GM23338 (cell line): Measurements from ENCODE around the gene L1CAM.

Experiments
- CREB1 ChIP-seq: fragments of 250-450 bp; sonication (Bioruptor Pico); IDR thresholded peaks from 2 replicates; pipeline ENCODE4 v1.5.0; 2020; ENCODE audit warnings: low read depth, mild to moderate bottlenecking, moderate library complexity
- EZH2 ChIP-seq: fragments of 200-600 bp; sonication (generic); IDR thresholded peaks from one replicate; pipeline ENCODE4 v1.8.0; 2017; ENCODE audit warnings: antibody characterized with exemption, mild to moderate bottlenecking, low read depth; ENCODE audit not compliant: unreplicated experiment
- EZH2phosphoT487 ChIP-seq: fragments of 200-600 bp; sonication (generic); IDR thresholded peaks from one replicate; pipeline ENCODE4 v1.8.1; 2018; ENCODE audit warnings: antibody characterized with exemption; ENCODE audit not compliant: unreplicated experiment
- JUNB ChIP-seq: IDR thresholded peaks from one replicate; pipeline ENCODE4 v1.6.1; 2016; ENCODE audit warnings: antibody characterized with exemption; ENCODE audit not compliant: unreplicated experiment
- NANOG ChIP-seq: IDR thresholded peaks from 2 replicates; pipeline ENCODE4 v1.6.1; 2016; ENCODE audit warnings: antibody characterized with exemption, borderline replicate concordance
- POLR2AphosphoS5 ChIP-seq: IDR thresholded peaks from 2 replicates; pipeline ENCODE4 v1.6.1; 2016; ENCODE audit warnings: antibody characterized with exemption, low read depth
- STAT1 ChIP-seq: IDR thresholded peaks from one replicate; pipeline ENCODE4 v1.6.1; 2016; ENCODE audit warnings: antibody characterized with exemption; ENCODE audit not compliant: unreplicated experiment
- ZNF114 ChIP-seq: fragments of 250-450 bp; sonication (Bioruptor Pico); IDR thresholded peaks from 2 replicates; pipeline ENCODE4 v1.5.0; 2020; ENCODE audit warnings: mild to moderate bottlenecking, moderate library complexity
- ZNF331 ChIP-seq: fragments of 250-450 bp; sonication (Bioruptor Pico); IDR thresholded peaks from 2 replicates; pipeline ENCODE4 v1.5.0; 2020; ENCODE audit warnings: low read depth, mild to moderate bottlenecking, moderate library complexity
- TF ChIP-seq, protein P1 (sequence below), 2 experiments: fragments of 200-600 bp in 1 of 2; sonication (generic) in 1 of 2; conservative IDR thresholded peaks; 2 replicates each; pipeline versions ENCODE4 v1.5.1 to v1.6.1; 2016 to 2017; ENCODE audit warnings: antibody characterized with exemption in 2 of 2, low read depth in 2 of 2, mild to moderate bottlenecking in 2 of 2, moderate library complexity in 1 of 2
- TF ChIP-seq, protein P2 (sequence below): IDR thresholded peaks from one replicate; pipeline ENCODE4 v1.6.1; 2018; ENCODE audit warnings: antibody characterized with exemption; ENCODE audit not compliant: unreplicated experiment
- TF ChIP-seq, protein P3 (sequence below): IDR thresholded peaks from 2 replicates; pipeline ENCODE4 v1.6.1; 2016; ENCODE audit warnings: antibody characterized with exemption
- TF ChIP-seq, protein P4 (sequence below): fragments of 250-450 bp; sonication (Bioruptor Pico); IDR thresholded peaks from 2 replicates; pipeline ENCODE4 v1.5.0; 2020; ENCODE audit warnings: mild to moderate bottlenecking, moderate library complexity

DNA sequence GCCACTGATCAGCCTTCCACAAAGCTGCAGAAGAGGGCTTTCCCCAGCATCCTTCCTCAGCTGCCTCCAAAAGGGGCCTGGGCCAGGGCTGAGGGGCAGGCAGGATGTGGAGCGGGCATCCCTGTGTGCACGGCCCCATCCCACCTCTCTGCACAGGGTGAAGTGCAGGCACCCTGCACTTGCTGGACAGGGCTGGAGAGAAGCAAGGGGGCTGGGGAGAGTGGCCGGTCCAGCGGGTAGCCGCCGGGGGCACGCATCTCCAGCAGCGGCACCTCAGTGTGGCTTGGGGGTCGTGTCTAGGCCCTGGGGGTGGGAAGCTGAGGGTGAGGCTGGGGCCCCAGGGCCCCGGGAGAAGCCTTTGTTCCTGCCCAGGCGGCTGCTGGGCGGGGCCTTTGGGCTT is 21.5 kb upstream of the L1CAM start:
- TF ChIP-seq EZH2phosphoT487 (no peak), JUNB (no peak), POLR2AphosphoS5 (no peak), STAT1 (no peak), EZH2 (no peak), CREB1 (no peak), ZNF114 (CRISPR knock-in tag) (no peak), ZNF331 (CRISPR knock-in tag) (no peak), NANOG (no peak)
- TF ChIP-seq, protein P1, sequence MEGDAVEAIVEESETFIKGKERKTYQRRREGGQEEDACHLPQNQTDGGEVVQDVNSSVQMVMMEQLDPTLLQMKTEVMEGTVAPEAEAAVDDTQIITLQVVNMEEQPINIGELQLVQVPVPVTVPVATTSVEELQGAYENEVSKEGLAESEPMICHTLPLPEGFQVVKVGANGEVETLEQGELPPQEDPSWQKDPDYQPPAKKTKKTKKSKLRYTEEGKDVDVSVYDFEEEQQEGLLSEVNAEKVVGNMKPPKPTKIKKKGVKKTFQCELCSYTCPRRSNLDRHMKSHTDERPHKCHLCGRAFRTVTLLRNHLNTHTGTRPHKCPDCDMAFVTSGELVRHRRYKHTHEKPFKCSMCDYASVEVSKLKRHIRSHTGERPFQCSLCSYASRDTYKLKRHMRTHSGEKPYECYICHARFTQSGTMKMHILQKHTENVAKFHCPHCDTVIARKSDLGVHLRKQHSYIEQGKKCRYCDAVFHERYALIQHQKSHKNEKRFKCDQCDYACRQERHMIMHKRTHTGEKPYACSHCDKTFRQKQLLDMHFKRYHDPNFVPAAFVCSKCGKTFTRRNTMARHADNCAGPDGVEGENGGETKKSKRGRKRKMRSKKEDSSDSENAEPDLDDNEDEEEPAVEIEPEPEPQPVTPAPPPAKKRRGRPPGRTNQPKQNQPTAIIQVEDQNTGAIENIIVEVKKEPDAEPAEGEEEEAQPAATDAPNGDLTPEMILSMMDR (conservative IDR thresholded peaks at IDR 0.05; ENCODE audit: low read depth in 2 of 2), result no peak
- TF ChIP-seq, protein P2, sequence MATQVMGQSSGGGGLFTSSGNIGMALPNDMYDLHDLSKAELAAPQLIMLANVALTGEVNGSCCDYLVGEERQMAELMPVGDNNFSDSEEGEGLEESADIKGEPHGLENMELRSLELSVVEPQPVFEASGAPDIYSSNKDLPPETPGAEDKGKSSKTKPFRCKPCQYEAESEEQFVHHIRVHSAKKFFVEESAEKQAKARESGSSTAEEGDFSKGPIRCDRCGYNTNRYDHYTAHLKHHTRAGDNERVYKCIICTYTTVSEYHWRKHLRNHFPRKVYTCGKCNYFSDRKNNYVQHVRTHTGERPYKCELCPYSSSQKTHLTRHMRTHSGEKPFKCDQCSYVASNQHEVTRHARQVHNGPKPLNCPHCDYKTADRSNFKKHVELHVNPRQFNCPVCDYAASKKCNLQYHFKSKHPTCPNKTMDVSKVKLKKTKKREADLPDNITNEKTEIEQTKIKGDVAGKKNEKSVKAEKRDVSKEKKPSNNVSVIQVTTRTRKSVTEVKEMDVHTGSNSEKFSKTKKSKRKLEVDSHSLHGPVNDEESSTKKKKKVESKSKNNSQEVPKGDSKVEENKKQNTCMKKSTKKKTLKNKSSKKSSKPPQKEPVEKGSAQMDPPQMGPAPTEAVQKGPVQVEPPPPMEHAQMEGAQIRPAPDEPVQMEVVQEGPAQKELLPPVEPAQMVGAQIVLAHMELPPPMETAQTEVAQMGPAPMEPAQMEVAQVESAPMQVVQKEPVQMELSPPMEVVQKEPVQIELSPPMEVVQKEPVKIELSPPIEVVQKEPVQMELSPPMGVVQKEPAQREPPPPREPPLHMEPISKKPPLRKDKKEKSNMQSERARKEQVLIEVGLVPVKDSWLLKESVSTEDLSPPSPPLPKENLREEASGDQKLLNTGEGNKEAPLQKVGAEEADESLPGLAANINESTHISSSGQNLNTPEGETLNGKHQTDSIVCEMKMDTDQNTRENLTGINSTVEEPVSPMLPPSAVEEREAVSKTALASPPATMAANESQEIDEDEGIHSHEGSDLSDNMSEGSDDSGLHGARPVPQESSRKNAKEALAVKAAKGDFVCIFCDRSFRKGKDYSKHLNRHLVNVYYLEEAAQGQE, result no peak
- TF ChIP-seq, protein P3, sequence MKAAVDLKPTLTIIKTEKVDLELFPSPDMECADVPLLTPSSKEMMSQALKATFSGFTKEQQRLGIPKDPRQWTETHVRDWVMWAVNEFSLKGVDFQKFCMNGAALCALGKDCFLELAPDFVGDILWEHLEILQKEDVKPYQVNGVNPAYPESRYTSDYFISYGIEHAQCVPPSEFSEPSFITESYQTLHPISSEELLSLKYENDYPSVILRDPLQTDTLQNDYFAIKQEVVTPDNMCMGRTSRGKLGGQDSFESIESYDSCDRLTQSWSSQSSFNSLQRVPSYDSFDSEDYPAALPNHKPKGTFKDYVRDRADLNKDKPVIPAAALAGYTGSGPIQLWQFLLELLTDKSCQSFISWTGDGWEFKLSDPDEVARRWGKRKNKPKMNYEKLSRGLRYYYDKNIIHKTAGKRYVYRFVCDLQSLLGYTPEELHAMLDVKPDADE, result no peak
- TF ChIP-seq, protein P4, sequence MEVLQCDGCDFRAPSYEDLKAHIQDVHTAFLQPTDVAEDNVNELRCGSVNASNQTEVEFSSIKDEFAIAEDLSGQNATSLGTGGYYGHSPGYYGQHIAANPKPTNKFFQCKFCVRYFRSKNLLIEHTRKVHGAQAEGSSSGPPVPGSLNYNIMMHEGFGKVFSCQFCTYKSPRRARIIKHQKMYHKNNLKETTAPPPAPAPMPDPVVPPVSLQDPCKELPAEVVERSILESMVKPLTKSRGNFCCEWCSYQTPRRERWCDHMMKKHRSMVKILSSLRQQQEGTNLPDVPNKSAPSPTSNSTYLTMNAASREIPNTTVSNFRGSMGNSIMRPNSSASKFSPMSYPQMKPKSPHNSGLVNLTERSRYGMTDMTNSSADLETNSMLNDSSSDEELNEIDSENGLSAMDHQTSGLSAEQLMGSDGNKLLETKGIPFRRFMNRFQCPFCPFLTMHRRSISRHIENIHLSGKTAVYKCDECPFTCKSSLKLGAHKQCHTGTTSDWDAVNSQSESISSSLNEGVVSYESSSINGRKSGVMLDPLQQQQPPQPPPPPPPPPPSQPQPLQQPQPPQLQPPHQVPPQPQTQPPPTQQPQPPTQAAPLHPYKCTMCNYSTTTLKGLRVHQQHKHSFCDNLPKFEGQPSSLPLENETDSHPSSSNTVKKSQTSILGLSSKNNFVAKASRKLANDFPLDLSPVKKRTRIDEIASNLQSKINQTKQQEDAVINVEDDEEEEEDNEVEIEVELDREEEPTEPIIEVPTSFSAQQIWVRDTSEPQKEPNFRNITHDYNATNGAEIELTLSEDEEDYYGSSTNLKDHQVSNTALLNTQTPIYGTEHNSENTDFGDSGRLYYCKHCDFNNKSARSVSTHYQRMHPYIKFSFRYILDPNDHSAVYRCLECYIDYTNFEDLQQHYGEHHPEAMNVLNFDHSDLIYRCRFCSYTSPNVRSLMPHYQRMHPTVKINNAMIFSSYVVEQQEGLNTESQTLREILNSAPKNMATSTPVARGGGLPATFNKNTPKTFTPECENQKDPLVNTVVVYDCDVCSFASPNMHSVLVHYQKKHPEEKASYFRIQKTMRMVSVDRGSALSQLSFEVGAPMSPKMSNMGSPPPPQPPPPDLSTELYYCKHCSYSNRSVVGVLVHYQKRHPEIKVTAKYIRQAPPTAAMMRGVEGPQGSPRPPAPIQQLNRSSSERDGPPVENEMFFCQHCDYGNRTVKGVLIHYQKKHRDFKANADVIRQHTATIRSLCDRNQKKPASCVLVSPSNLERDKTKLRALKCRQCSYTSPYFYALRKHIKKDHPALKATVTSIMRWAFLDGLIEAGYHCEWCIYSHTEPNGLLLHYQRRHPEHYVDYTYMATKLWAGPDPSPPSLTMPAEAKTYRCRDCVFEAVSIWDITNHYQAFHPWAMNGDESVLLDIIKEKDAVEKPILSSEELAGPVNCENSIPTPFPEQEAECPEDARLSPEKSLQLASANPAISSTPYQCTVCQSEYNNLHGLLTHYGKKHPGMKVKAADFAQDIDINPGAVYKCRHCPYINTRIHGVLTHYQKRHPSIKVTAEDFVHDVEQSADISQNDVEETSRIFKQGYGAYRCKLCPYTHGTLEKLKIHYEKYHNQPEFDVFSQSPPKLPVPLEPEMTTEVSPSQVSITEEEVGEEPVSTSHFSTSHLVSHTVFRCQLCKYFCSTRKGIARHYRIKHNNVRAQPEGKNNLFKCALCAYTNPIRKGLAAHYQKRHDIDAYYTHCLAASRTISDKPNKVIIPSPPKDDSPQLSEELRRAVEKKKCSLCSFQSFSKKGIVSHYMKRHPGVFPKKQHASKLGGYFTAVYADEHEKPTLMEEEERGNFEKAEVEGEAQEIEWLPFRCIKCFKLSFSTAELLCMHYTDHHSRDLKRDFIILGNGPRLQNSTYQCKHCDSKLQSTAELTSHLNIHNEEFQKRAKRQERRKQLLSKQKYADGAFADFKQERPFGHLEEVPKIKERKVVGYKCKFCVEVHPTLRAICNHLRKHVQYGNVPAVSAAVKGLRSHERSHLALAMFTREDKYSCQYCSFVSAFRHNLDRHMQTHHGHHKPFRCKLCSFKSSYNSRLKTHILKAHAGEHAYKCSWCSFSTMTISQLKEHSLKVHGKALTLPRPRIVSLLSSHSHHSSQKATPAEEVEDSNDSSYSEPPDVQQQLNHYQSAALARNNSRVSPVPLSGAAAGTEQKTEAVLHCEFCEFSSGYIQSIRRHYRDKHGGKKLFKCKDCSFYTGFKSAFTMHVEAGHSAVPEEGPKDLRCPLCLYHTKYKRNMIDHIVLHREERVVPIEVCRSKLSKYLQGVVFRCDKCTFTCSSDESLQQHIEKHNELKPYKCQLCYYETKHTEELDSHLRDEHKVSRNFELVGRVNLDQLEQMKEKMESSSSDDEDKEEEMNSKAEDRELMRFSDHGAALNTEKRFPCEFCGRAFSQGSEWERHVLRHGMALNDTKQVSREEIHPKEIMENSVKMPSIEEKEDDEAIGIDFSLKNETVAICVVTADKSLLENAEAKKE (CRISPR knock-in tag), result no peak
